Cardiac muscle cell (in vitro differentiated cells and primary cell): Measurements from ENCODE around the gene EDNRA. TPM values are rescaled to one million over a fixed set of nuclear protein-coding genes. Genes with fewer than 3 reads are reported as not detected.
A peak's percentile ranks its signal among the peaks of the same experiment; 100 is the strongest.

ENCODE experiments used
- DNase-seq, 2 donors: peaks; one replicate each; pipeline versions ENCODE4 v3.0.0 to v3.0.0-alpha.2; 2010 to 2017; ENCODE audit warnings: low read depth in 1 of 2, low spot score in 1 of 2
- H3K27ac ChIP-seq: fragments of 200-600 bp; sonication (generic); 2 replicates; pipeline ENCODE4 v1.5.1; 2016
- H3K27me3 ChIP-seq: fragments of 200-600 bp; sonication (generic); 2 replicates; pipeline ENCODE4 v1.6.0; 2016; ENCODE audit warnings: control low read depth
- H3K36me3 ChIP-seq: fragments of 200-600 bp; sonication (generic); 2 replicates; pipeline ENCODE4 v1.5.1; 2016; ENCODE audit warnings: control low read depth
- H3K4me1 ChIP-seq: fragments of 200-600 bp; sonication (generic); 2 replicates; pipeline ENCODE4 v1.8.1; 2017; ENCODE audit warnings: low read depth, mild to moderate bottlenecking, mixed run types
- H3K4me3 ChIP-seq: fragments of 200-600 bp; sonication (generic); 2 replicates; pipeline ENCODE4 v1.5.1; 2016; ENCODE audit warnings: mild to moderate bottlenecking
- H3K9me3 ChIP-seq: fragments of 200-600 bp; sonication (generic); 2 replicates; pipeline ENCODE4 v1.5.1; 2017; ENCODE audit warnings: low read depth, mild to moderate bottlenecking, control low read depth
- CTCF ChIP-seq: IDR thresholded peaks from 2 replicates; pipeline ENCODE4 v1.5.1; 2012; ENCODE audit warnings: low read depth, mild to moderate bottlenecking, low read length
- polyA plus RNA-seq: library from polyadenylated mRNA; unstranded; fragments of >200 nt; fragmentation: Nextera tagmentation; extraction: Ambion mirVana; gene quantifications from 2 replicates; pipeline ENCODE4 v1.2.1, GENCODE V29; 2016
- total RNA-seq: library from RNA; depleted of rRNA; stranded (reverse); fragments of >200 nt; gene quantifications from 2 replicates; pipeline ENCODE4 v1.2.3, GENCODE V29; 2016

EDNRA gene
- total and polyA plus RNA-seq, 2 experiments from 2014 or later, result 24.2 to 43.1 TPM

GRCh38 chr4:147513091-147513490 is 32.2 kb downstream of the EDNRA start:
- Histone ChIP-seq H3K4me1 (peaks cover 4% of the 10 kb centered on the region), H3K27me3 (no peaks in the 10 kb centered on the region), H3K4me3 (no peak overlapping the region), H3K27ac (no peak overlapping the region), H3K36me3 (no peaks in the 10 kb centered on the region), H3K9me3 (no peaks in the 10 kb centered on the region)
- TF ChIP-seq CTCF, result no peak
- no peak for DNase-seq

- TF ChIP-seq CTCF, result peak; percentile 17
- no peaks in the 10 kb centered on the region for H3K27me3 ChIP-seq
- H3K4me3 ChIP-seq, result no peak overlapping the region
- DNase-seq, result no peak
- no peak overlapping the region for H3K27ac ChIP-seq
- no peaks in the 10 kb centered on the region for H3K9me3 ChIP-seq
- H3K4me1 ChIP-seq, result peaks cover 4% of the 10 kb centered on the region
- H3K36me3 ChIP-seq, result no peaks in the 10 kb centered on the region
These were observed 33.1 kb downstream of the EDNRA start for GRCh38 chr4:147513952-147514351.

- no peak for DNase-seq
- H3K36me3 ChIP-seq, result no peaks in the 10 kb centered on the region
These were observed 34.5 kb downstream of the EDNRA start for GRCh38 chr4:147515220-147515936.

GRCh38 chr4:147516133-147516532 is 35.2 kb downstream of the EDNRA start:
- no peak overlapping the region for H3K27ac ChIP-seq
- H3K4me3 ChIP-seq, result no peak overlapping the region
- no peak for TF ChIP-seq CTCF

More at GRCh38 chr4:147515220-147515936, 34.5 kb downstream of the EDNRA start:
- no peak for TF ChIP-seq CTCF
- Histone ChIP-seq H3K4me1 (peaks cover 4% of the 10 kb centered on the region), H3K27ac (no peak overlapping the region), H3K4me3 (no peak overlapping the region), H3K27me3 (no peaks in the 10 kb centered on the region), H3K9me3 (no peaks in the 10 kb centered on the region)

GRCh38 chr4:147518086-147518485 is 37.2 kb downstream of the EDNRA start:
- Histone ChIP-seq H3K4me1 (peaks cover 4% of the 10 kb centered on the region), H3K4me3 (no peak overlapping the region), H3K36me3 (no peaks in the 10 kb centered on the region), H3K27me3 (no peaks in the 10 kb centered on the region), H3K27ac (no peak overlapping the region), H3K9me3 (no peaks in the 10 kb centered on the region)
- DNase-seq, result no peak
- TF ChIP-seq CTCF, result no peak

More at GRCh38 chr4:147516133-147516532, 35.2 kb downstream of the EDNRA start:
- Histone ChIP-seq H3K36me3 (no peaks in the 10 kb centered on the region), H3K4me1 (peaks cover 4% of the 10 kb centered on the region), H3K27me3 (no peaks in the 10 kb centered on the region), H3K9me3 (no peaks in the 10 kb centered on the region)
- DNase-seq, result no peak
